BLaER1 (cell line): ENCODE results near the gene GRIN3B.

Source experiments
- H3K27ac ChIP-seq: shearing (Covaris generic); formaldehyde crosslinking; 2 replicates; pipeline ENCODE4 v1.8.1; 2022
- H3K27me3 ChIP-seq: shearing (Covaris generic); formaldehyde crosslinking; 2 replicates; pipeline ENCODE4 v1.8.1; 2022
- H3K36me3 ChIP-seq: shearing (Covaris generic); formaldehyde crosslinking; 2 replicates; pipeline ENCODE4 v1.8.1; 2022
- H3K4me1 ChIP-seq: shearing (Covaris generic); formaldehyde crosslinking; 2 replicates; pipeline ENCODE4 v1.8.1; 2022
- H3K4me2 ChIP-seq: shearing (Covaris generic); formaldehyde crosslinking; 2 replicates; pipeline ENCODE4 v1.8.1; 2022
- H3K4me3 ChIP-seq: shearing (Covaris generic); formaldehyde crosslinking; 2 replicates; pipeline ENCODE4 v1.8.1; 2022
- H3K9ac ChIP-seq: shearing (Covaris generic); formaldehyde crosslinking; 2 replicates; pipeline ENCODE4 v1.8.1; 2022
- H3K9me3 ChIP-seq: shearing (Covaris generic); formaldehyde crosslinking; 2 replicates; pipeline ENCODE4 v1.8.1; 2022
- H4K20me1 ChIP-seq: shearing (Covaris generic); formaldehyde crosslinking; 2 replicates; pipeline ENCODE4 v1.8.1; 2022
- Cebpa-rat ChIP-seq: shearing (Covaris generic); IDR thresholded peaks from 2 replicates; pipeline ENCODE4 v1.8.1; 2022

Gene GRIN3B

GRCh38 chr19:1041272-1041834 is 41.1 kb downstream of the GRIN3B start:
- peak overlapping the region; percentile 67 for H3K4me3 ChIP-seq
- no peak overlapping the region for H3K9ac ChIP-seq
- peaks cover 89% of the 10 kb centered on the region for H3K4me1 ChIP-seq
- no peak for TF ChIP-seq Cebpa-rat
- no peak overlapping the region for H3K27ac ChIP-seq
- no peaks in the 10 kb centered on the region for H3K27me3 ChIP-seq
- no peaks in the 10 kb centered on the region for H3K36me3 ChIP-seq
- no peaks in the 10 kb centered on the region for H3K9me3 ChIP-seq
- H3K4me2 ChIP-seq, result peak overlapping the region; percentile 95
- H4K20me1 ChIP-seq, result peaks cover 11% of the 10 kb centered on the region

DNA sequence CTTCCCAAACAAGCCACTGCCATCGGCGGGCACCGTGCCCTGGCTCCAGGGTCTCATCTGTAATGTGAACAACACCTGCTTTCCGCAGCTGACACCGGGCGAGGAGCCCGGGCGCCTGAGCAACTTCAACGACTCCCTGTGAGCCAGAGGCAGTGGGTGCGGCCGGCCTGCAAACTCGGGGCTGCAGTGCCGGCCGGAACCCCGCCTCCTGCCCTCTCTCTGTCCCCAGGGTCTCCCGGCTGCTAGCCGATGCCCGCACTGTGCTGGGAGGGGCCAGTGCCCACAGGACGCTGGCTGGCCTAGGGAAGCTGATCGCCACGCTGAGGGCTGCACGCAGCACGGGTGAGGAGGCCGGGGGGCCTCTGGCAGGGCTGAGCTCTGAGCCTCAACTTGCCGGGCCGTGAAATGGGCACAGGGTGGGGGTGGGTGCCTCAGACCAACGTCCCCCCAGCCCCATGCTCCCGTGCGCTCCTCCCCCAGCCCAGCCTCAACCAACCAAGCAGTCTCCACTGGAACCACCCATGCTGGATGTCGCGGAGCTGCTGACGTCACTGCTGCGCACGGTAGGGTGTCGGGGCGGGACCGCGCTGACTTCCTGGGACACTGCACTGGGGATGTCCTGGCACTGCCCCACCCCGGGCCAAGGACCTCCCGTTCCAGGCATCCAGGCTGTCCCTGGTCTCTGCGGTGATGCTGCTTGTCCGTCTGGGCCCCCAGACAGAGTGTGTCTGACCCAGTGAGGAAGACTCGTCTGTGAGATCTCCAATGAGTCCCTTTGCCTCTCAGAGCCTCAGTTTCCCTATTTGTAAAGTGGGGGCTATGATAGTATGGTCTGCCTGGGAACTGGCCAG is 41.8 kb downstream of the GRIN3B start:
- Histone ChIP-seq H3K27me3 (no peaks in the 10 kb centered on the region), H3K9ac (no peak overlapping the region), H3K9me3 (no peaks in the 10 kb centered on the region), H3K27ac (no peak overlapping the region), H4K20me1 (peaks cover 11% of the 10 kb centered on the region), H3K4me1 (peaks cover 87% of the 10 kb centered on the region), H3K4me2 (peak overlapping the region; percentile 95), H3K4me3 (no peak overlapping the region; the same call in 1 of the 2 replicates), H3K36me3 (peaks cover 4% of the 10 kb centered on the region; the same call in 1 of the 2 replicates)
- TF ChIP-seq Cebpa-rat, result no peak

DNA sequence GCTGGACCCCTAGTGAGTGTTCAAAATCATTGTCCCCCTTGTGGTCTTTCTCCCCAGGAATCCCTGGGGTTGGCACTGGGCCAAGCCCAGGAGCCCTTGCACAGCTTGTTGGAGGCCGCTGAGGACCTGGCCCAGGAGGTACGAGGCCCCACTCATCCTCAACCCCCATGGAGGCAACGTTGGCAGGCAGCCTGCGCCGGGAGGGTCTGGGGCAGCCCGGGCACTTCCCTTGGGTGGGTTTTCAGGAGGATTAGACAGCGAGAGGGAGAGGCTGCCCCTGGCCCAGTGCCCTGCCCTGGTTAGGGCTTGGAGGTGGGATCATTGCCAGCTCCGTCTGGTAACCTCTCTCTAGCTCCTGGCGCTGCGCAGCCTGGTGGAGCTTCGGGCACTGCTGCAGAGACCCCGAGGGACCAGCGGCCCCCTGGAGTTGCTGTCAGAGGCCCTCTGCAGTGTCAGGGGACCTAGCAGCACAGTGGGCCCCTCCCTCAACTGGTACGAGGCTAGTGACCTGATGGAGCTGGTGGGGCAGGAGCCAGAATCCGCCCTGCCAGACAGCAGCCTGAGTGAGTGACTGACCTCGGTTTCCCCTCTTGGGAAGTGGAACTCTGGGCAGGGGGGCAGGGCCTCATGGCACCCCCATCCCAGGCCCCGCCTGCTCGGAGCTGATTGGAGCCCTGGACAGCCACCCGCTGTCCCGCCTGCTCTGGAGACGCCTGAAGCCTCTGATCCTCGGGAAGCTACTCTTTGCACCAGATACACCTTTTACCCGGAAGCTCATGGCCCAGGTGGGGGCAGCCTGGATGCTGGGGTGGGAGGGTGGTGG is 42.7 kb downstream of the GRIN3B start:
- H3K9ac ChIP-seq, result peak overlapping the region; percentile 31; the same call in 1 of the 2 replicates
- no peak overlapping the region for H3K27ac ChIP-seq
- peaks cover 8% of the 10 kb centered on the region; the same call in 1 of the 2 replicates for H3K36me3 ChIP-seq
- no peak overlapping the region for H3K4me3 ChIP-seq
- no peaks in the 10 kb centered on the region for H3K27me3 ChIP-seq
- no peak for TF ChIP-seq Cebpa-rat
- peak overlapping the region; percentile 95 for H3K4me2 ChIP-seq
- no peaks in the 10 kb centered on the region for H3K9me3 ChIP-seq
- H3K4me1 ChIP-seq, result peaks cover 82% of the 10 kb centered on the region
- peaks cover 11% of the 10 kb centered on the region for H4K20me1 ChIP-seq

DNA sequence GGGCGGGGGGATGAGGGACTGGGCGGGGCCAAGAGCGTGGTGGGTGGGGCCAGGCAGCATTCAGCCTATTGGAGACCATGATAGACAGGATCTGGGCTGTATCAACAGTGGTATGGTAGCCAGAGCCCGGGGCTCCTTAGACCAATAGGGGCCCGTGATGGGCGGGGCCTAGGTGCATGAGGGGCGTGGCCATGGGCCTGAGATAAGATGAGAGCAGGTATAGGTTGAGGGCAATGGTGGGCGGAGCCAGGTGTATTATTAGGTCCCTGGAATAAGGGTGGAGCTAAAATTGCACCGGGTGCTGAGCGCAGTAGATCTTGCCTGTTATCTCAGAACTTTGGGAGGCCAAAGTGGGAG is 45.0 kb downstream of the GRIN3B start:
- Histone ChIP-seq H3K4me1 (peaks cover 66% of the 10 kb centered on the region), H4K20me1 (peaks cover 11% of the 10 kb centered on the region), H3K36me3 (peaks cover 8% of the 10 kb centered on the region; the same call in 1 of the 2 replicates), H3K27me3 (no peaks in the 10 kb centered on the region), H3K27ac (no peak overlapping the region), H3K9ac (no peak overlapping the region), H3K4me2 (no peak overlapping the region), H3K4me3 (no peak overlapping the region), H3K9me3 (no peaks in the 10 kb centered on the region)
- TF ChIP-seq Cebpa-rat, result no peak

- Histone ChIP-seq H3K36me3 (peaks cover 8% of the 10 kb centered on the region; the same call in 1 of the 2 replicates), H3K27ac (no peak overlapping the region), H3K4me3 (no peak overlapping the region), H3K9ac (no peak overlapping the region), H3K4me1 (peaks cover 58% of the 10 kb centered on the region), H3K27me3 (no peaks in the 10 kb centered on the region), H3K4me2 (peak overlapping the region; percentile 40), H3K9me3 (no peaks in the 10 kb centered on the region), H4K20me1 (peaks cover 11% of the 10 kb centered on the region)
- TF ChIP-seq Cebpa-rat, result no peak
Observed at GRCh38 chr19:1046117-1046626, 46.0 kb downstream of the GRIN3B start.

GRCh38 chr19:1046836-1047695 is 46.8 kb downstream of the GRIN3B start:
- Histone ChIP-seq H4K20me1 (peaks cover 2% of the 10 kb centered on the region), H3K27me3 (no peaks in the 10 kb centered on the region), H3K4me3 (no peak overlapping the region), H3K36me3 (peaks cover 8% of the 10 kb centered on the region; the same call in 1 of the 2 replicates), H3K27ac (no peak overlapping the region), H3K4me1 (peaks cover 49% of the 10 kb centered on the region), H3K9ac (no peak overlapping the region), H3K9me3 (no peaks in the 10 kb centered on the region), H3K4me2 (no peak overlapping the region)
- TF ChIP-seq Cebpa-rat, result no peak

DNA sequence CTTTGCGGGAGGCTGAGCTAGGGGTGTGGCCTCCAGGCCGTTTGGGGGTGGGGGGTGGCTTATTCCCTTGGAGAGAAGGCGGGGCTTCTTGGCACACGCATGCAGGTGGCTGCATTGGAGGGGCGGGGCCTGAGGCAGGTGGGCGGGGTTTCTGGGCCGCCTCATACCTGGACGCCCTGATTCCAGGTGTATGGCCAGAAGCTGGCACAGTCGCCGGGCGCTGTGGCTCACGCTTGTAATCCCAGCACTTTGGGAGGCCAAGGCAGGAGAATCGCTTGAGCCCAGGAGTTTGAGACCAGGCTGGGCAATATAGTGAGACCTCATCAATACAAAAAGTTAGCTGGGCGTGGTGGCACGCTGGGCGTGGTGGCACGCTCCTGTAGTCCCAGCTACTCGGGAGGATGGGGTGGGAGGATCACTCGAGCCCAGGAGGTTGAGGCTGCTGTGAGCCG is 47.5 kb downstream of the GRIN3B start:
- Histone ChIP-seq H3K36me3 (peaks cover 8% of the 10 kb centered on the region; the same call in 1 of the 2 replicates), H4K20me1 (no peaks in the 10 kb centered on the region)
- TF ChIP-seq Cebpa-rat, result no peak

GRCh38 chr19:1049106-1049505 is 48.9 kb downstream of the GRIN3B start:
- Histone ChIP-seq H4K20me1 (no peaks in the 10 kb centered on the region), H3K4me2 (no peak overlapping the region), H3K27me3 (no peaks in the 10 kb centered on the region), H3K9ac (no peak overlapping the region), H3K9me3 (no peaks in the 10 kb centered on the region), H3K4me1 (peaks cover 37% of the 10 kb centered on the region), H3K4me3 (no peak overlapping the region), H3K36me3 (peaks cover 13% of the 10 kb centered on the region; the same call in 1 of the 2 replicates), H3K27ac (no peak overlapping the region)
- no peak for TF ChIP-seq Cebpa-rat

More for the DNA sequence above, 47.5 kb downstream of the GRIN3B start:
- H3K4me3 ChIP-seq, result no peak overlapping the region
- H3K27me3 ChIP-seq, result no peaks in the 10 kb centered on the region
- H3K9ac ChIP-seq, result no peak overlapping the region
- H3K4me1 ChIP-seq, result peaks cover 43% of the 10 kb centered on the region
- no peak overlapping the region for H3K4me2 ChIP-seq
- H3K9me3 ChIP-seq, result no peaks in the 10 kb centered on the region
- no peak overlapping the region for H3K27ac ChIP-seq
